ENCODE results near the gene DCPS.
"Not testable (repeated sequence)": the region's sequence is repeated elsewhere in the genome, so short reads cannot be mapped to it uniquely, and the experiment has no call there.

DCPS gene

GRCh38 chr11:126344141-126345080 lies 40.6 kb downstream of the DCPS start:
- no peak for DNase-seq (ENCODE audit: low read depth)
- TF ChIP-seq, protein P1, sequence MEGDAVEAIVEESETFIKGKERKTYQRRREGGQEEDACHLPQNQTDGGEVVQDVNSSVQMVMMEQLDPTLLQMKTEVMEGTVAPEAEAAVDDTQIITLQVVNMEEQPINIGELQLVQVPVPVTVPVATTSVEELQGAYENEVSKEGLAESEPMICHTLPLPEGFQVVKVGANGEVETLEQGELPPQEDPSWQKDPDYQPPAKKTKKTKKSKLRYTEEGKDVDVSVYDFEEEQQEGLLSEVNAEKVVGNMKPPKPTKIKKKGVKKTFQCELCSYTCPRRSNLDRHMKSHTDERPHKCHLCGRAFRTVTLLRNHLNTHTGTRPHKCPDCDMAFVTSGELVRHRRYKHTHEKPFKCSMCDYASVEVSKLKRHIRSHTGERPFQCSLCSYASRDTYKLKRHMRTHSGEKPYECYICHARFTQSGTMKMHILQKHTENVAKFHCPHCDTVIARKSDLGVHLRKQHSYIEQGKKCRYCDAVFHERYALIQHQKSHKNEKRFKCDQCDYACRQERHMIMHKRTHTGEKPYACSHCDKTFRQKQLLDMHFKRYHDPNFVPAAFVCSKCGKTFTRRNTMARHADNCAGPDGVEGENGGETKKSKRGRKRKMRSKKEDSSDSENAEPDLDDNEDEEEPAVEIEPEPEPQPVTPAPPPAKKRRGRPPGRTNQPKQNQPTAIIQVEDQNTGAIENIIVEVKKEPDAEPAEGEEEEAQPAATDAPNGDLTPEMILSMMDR (conservative IDR thresholded peaks at IDR 0.05; ENCODE audit: low read depth, low read length): no peak
- no peak overlapping the region for H3K4me3 ChIP-seq (ENCODE audit: low read length)

DNA sequence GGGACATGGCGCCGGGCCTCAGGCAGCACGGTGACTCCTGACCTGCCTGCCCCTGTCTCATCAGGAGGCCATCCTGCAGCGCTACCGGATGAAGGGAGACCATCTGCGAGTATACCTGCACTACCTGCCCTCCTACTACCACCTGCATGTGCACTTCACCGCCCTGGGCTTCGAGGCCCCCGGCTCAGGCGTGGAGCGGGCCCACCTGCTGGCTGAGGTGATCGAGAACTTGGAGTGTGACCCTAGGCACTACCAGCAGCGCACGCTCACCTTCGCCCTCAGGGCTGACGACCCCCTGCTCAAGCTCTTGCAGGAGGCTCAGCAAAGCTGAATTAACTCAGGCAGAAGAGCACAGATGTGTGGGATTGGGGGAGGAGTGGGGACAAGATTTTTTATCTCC lies 41.4 kb downstream of the DCPS start:
- no peak overlapping the region for H3K4me3 ChIP-seq (ENCODE audit: low read length)
- TF ChIP-seq, protein P1 (conservative IDR thresholded peaks at IDR 0.05; ENCODE audit: low read depth, low read length): no peak
- no peak for DNase-seq (ENCODE audit: low read depth)

- TF ChIP-seq, protein P1 (conservative IDR thresholded peaks at IDR 0.05; ENCODE audit: low read depth, low read length): no peak
- DNase-seq (ENCODE audit: low read depth): no peak
- no peak overlapping the region for H3K4me3 ChIP-seq (ENCODE audit: low read length)
Observed at GRCh38 chr11:126345759-126346585, 42.1 kb downstream of the DCPS start.

DNA sequence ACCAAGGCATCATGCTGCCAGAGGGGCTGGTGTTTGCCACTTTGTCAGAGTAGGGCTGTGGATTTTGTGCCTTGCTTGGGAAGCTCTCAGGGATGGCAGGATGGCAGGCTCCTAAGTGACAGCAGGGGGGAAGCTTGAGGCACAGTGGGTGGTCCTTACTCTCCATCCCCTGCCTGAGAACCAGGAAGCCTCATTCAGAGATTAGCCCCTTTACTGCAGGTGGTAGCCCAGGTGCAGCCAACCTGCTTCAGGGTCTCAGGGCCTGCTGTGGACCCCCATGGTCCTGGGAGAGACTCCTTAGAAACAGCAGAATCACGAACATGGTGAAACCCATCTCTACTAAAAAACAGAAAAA lies 42.7 kb downstream of the DCPS start:
- H3K4me3 ChIP-seq (ENCODE audit: low read length): no peak overlapping the region
- TF ChIP-seq, protein P1 (conservative IDR thresholded peaks at IDR 0.05; ENCODE audit: low read depth, low read length): no peak
- no peak for DNase-seq (ENCODE audit: low read depth)

- not testable (repeated sequence) for DNase-seq (ENCODE audit: low read depth); H3K4me3 ChIP-seq (ENCODE audit: low read length)
Observed at GRCh38 chr11:126346946-126347345, 43.1 kb downstream of the DCPS start.

DNA sequence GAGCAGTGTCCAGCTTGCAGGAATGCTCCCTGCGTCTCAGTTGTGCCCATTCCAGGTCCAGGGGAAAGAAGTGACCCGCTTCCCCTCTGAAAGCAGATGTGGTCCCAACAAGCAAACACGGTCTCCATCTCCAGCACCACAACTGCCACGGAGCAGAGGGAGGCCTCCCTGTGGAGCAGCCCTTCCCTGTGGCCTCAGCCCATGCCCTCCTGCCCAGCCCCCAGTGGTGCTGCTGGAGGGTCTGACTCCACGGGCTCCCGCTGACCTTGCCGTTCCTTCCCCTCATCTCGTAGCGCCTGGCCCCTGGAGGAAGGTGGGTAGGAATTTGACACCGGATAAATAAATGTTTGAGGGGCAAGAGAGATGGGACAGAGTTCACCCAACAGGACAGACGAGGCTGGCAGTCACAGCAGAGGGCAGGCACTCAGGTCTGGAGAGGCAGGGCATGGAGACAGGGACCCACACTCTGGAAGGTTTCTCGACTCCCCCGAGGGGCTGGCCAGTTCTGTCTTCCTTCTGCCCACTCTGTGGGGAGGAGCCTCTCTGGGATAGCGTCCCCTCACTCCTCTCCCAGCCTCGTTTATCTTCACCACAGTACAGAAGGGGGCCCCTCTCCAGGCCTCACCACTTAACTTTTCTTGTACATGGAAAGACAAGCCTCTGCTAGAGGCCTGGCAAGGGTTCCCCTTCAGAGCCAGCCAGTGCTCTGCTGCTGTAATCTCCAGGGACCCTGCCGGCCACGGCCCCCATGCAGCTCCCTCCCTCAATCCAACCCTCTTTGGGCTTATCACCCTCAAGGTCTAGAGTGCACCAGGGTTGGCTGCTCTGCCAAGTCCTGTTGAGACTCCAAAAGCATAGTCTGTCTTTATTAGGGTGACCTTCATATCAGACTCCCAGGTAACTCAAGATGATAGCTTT lies 44.1 kb downstream of the DCPS start:
- DNase-seq (ENCODE audit: low read depth): no peak
- TF ChIP-seq, protein P1 (conservative IDR thresholded peaks at IDR 0.05; ENCODE audit: low read depth, low read length): no peak
- H3K4me3 ChIP-seq (ENCODE audit: low read length): no peak overlapping the region

Data from retinal pigment epithelial cell (primary cell).